Glutamatergic neuron (in vitro differentiated cells): Measurements from ENCODE around the gene JAKMIP1. TPM values are rescaled to one million over a fixed set of nuclear protein-coding genes. Genes with fewer than 3 reads are reported as not detected.
A peak's percentile ranks its signal among the peaks of the same experiment; 100 is the strongest.

Experiments used
- DNase-seq: peaks from one replicate; pipeline ENCODE4 v3.0.0; 2022
- H3K27ac Mint-ChIP-seq: one replicate; pipeline ENCODE4 v1.8.0; 2020; ENCODE audit warnings: mild to moderate bottlenecking, mixed read lengths, inconsistent platforms; ENCODE audit not compliant: unreplicated experiment
- H3K27me3 Mint-ChIP-seq: one replicate; pipeline ENCODE4 v1.8.0; 2020; ENCODE audit warnings: mild to moderate bottlenecking, moderate library complexity, mixed read lengths, inconsistent platforms; ENCODE audit not compliant: unreplicated experiment
- H3K36me3 Mint-ChIP-seq: one replicate; pipeline ENCODE4 v1.8.0; 2020; ENCODE audit warnings: mild to moderate bottlenecking, mixed read lengths, inconsistent platforms; ENCODE audit not compliant: unreplicated experiment
- H3K4me1 Mint-ChIP-seq: one replicate; pipeline ENCODE4 v1.8.0; 2020; ENCODE audit warnings: mild to moderate bottlenecking, low read depth, mixed read lengths, inconsistent platforms; ENCODE audit not compliant: unreplicated experiment
- H3K4me3 Mint-ChIP-seq: one replicate; pipeline ENCODE4 v1.8.0; 2020; ENCODE audit warnings: mild to moderate bottlenecking, mixed read lengths, inconsistent platforms; ENCODE audit not compliant: unreplicated experiment
- H3K9me3 Mint-ChIP-seq: one replicate; pipeline ENCODE4 v1.8.0; 2020; ENCODE audit warnings: mild to moderate bottlenecking, moderate library complexity, mixed read lengths, inconsistent platforms; ENCODE audit not compliant: unreplicated experiment
- total RNA-seq: library from RNA; stranded (reverse); fragmentation: NEBNext Ultra II Directional; extraction: Animal tissue kit (Norgen Biotek cat#: 25700); gene quantifications from one replicate; pipeline ENCODE4 v1.2.1, GENCODE V29; 2021; ENCODE audit not compliant: unreplicated experiment
- TF ChIP-seq, protein P1 (sequence below): fragments of 200-600 bp; sonication (generic); IDR thresholded peaks from one replicate; pipeline ENCODE4 v1.5.0; 2021; ENCODE audit not compliant: partially characterized antibody, unreplicated experiment

The JAKMIP1 gene
- total RNA-seq, 1 donor from 2014 or later, result 2.4 TPM

DNA sequence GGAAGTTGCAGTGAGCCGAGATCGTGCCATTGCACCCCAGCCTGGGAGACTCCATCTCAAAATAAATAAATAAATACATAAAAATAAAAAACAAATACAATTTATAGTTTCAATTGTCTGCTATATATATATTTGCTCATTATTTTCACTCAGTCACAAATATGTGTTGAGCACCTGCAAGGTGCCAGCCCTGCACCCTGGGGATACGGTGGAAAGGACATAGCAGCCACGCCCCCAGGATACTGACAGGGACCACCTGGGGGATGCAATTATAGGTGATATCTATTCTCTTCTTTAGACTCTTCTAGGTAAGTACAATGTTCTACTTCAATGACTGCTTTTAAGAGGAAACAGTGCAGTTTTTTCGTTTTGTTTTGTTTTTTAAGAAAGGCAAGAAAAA, 85.0 kb downstream of the JAKMIP1 start:
- H3K27me3 Mint-ChIP-seq, result peaks cover 2% of the 10 kb centered on the region
- no peak for DNase-seq

DNA sequence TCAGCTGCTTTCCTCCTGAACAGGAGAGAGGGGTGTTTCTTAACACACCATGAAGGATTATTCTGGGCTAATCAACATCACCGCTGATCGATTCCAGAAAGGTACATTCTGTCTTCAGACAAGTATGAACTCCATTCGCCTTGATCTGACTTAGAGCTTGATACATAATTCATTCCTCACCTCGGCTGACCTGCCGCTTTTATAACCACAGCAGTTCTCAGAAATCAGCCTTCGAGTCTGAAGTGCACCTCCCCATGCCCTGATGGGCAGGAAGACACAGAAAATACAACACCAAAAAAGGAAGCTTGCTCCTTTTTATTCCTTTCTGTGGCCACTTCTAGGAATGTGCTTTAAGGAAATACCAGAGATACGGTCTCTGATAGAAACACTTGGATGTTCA, 85.7 kb downstream of the JAKMIP1 start:
- H3K27me3 Mint-ChIP-seq, result peaks cover 2% of the 10 kb centered on the region
- peaks cover 9% of the 10 kb centered on the region for H3K9me3 Mint-ChIP-seq
- no peak overlapping the region for H3K4me3 Mint-ChIP-seq
- TF ChIP-seq, protein P1, sequence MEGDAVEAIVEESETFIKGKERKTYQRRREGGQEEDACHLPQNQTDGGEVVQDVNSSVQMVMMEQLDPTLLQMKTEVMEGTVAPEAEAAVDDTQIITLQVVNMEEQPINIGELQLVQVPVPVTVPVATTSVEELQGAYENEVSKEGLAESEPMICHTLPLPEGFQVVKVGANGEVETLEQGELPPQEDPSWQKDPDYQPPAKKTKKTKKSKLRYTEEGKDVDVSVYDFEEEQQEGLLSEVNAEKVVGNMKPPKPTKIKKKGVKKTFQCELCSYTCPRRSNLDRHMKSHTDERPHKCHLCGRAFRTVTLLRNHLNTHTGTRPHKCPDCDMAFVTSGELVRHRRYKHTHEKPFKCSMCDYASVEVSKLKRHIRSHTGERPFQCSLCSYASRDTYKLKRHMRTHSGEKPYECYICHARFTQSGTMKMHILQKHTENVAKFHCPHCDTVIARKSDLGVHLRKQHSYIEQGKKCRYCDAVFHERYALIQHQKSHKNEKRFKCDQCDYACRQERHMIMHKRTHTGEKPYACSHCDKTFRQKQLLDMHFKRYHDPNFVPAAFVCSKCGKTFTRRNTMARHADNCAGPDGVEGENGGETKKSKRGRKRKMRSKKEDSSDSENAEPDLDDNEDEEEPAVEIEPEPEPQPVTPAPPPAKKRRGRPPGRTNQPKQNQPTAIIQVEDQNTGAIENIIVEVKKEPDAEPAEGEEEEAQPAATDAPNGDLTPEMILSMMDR, result no peak
- H3K27ac Mint-ChIP-seq, result no peak overlapping the region
- H3K4me1 Mint-ChIP-seq, result peaks cover 11% of the 10 kb centered on the region
- peaks cover 4% of the 10 kb centered on the region for H3K36me3 Mint-ChIP-seq
- DNase-seq, result no peak

More for the DNA sequence above, 85.0 kb downstream of the JAKMIP1 start:
- Mint-ChIP-seq H3K4me3 (no peak overlapping the region), H3K27ac (no peak overlapping the region), H3K4me1 (peaks cover 9% of the 10 kb centered on the region), H3K36me3 (peaks cover 4% of the 10 kb centered on the region), H3K9me3 (peaks cover 9% of the 10 kb centered on the region)
- TF ChIP-seq, protein P1, result no peak

DNA sequence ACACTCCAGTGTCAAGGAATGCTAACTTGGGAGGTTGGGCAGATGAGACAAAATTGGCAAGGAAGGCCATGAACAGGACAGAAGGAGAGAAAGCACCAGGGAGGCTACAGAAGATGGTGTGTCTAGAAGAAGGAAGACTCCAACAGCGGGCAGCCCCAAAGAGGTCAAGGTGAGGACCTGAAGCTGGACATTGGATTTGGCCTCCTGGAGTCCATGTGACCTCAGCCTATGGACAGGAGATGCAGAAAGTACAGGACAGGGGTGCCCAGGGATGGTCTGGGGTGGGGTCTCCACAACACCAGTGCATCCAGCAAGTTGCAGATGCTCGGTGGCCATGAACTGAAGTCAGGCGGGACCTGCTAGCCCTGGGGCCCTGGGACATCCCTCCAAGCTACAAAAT, 86.2 kb downstream of the JAKMIP1 start:
- Mint-ChIP-seq H3K27ac (no peak overlapping the region), H3K4me1 (peaks cover 11% of the 10 kb centered on the region), H3K27me3 (peaks cover 2% of the 10 kb centered on the region), H3K9me3 (peaks cover 8% of the 10 kb centered on the region), H3K4me3 (peak overlapping the region; percentile 45), H3K36me3 (peaks cover 4% of the 10 kb centered on the region)
- TF ChIP-seq, protein P1, result no peak
- DNase-seq, result no peak

DNA sequence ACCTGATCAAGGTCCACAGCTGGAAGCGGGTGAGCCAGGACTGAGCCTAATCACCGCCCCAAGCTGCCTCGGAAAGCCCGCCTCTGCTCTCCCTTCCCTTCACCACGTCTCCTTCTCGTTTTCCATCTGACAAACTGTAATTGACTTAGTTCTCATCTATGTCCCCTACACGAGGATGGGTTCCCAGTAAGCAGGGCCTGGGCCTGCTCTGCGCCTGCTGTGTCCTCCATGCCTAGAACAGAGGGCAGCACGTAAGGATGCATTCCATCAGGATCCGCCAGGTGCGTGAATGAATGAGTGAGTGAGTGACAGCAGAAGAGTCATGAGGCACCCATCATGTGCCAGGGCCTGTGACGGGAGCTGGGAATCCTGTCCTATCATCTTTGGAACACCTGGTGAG, 86.7 kb downstream of the JAKMIP1 start:
- peaks cover 4% of the 10 kb centered on the region for H3K36me3 Mint-ChIP-seq
- H3K9me3 Mint-ChIP-seq, result peaks cover 8% of the 10 kb centered on the region
- TF ChIP-seq, protein P1, result no peak
- H3K4me3 Mint-ChIP-seq, result no peak overlapping the region
- H3K27ac Mint-ChIP-seq, result no peak overlapping the region
- no peak for DNase-seq
- peaks cover 2% of the 10 kb centered on the region for H3K27me3 Mint-ChIP-seq
- H3K4me1 Mint-ChIP-seq, result peaks cover 11% of the 10 kb centered on the region

DNA sequence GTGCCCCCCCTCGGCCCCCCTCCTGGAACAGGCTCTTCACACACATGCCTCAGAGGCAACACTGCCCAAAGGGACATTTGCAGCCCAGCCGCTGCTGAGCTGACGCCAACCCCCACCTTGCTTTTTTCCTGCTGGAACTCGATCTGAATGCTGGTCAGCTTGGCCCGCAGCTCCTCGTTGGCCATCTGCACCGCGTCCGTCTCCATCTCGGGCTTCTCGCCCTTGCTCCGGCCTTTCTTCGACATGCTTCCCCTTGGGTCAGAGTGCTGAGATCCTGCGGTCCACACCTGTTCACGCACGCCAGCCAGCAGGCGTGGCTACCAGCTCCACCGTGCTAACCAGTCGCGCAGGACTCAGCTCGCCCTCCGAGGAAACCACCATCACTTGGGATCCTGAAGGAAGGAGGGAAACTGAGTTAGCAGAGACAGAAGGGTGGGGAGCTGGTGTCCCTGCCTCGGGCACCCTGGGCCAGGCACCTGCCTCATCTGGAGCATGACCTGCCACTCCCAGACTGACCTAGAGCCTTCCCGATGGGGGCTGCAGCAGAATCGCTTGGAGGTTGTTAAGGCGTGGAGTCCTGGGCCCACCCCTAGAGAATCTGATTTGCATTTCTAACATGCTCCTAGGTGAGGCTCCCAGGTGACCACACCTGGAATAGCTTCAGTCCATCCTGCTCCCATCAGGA, 87.6 kb downstream of the JAKMIP1 start:
- H3K36me3 Mint-ChIP-seq, result peaks cover 4% of the 10 kb centered on the region
- H3K9me3 Mint-ChIP-seq, result peaks cover 8% of the 10 kb centered on the region
- peaks cover 11% of the 10 kb centered on the region for H3K4me1 Mint-ChIP-seq
- no peak for DNase-seq
- H3K4me3 Mint-ChIP-seq, result no peak overlapping the region
- TF ChIP-seq, protein P1, result no peak
- H3K27me3 Mint-ChIP-seq, result peaks cover 2% of the 10 kb centered on the region
- no peak overlapping the region for H3K27ac Mint-ChIP-seq
